GM11168 (cell line): ENCODE results near the gene GRK7.
"Not testable (repeated sequence)": the region's sequence is repeated elsewhere in the genome, so short reads cannot be mapped to it uniquely, and the experiment has no call there.

ENCODE experiments used
- in situ Hi-C: fragments of 300-500 bp; cut with MboI; formaldehyde crosslinking; loops from one replicate; pipeline ENCODE4 v1.12.0; 2022; ENCODE audit warnings: low sequenced_read_pairs; ENCODE audit not compliant: unreplicated experiment

GRK7 gene

DNA sequence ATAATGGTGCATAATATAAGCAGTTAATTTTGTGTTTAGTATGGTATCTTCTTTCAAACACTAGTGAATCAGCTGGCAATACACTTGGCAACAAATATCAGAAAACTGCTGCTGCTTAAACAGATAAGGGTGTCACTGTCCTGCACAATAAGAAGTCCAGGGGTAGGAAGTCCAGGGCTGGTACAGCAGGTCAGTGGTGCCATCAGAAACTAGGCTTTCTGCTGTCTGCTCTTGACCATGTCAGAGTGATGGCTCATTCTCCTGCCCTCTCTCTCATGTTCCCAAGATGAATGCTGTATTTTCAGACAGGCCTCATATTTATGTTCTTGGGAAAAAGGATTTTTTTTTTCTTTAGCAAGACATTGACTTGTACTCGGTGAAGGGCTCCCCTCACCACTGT lies 9.2 kb upstream of the GRK7 start:
- in situ Hi-C loops, result no loop called here

- in situ Hi-C loops, result not testable (repeated sequence)
Measured at GRCh38 chr3:141762552-141762951, 656 bp upstream of the GRK7 start.

DNA sequence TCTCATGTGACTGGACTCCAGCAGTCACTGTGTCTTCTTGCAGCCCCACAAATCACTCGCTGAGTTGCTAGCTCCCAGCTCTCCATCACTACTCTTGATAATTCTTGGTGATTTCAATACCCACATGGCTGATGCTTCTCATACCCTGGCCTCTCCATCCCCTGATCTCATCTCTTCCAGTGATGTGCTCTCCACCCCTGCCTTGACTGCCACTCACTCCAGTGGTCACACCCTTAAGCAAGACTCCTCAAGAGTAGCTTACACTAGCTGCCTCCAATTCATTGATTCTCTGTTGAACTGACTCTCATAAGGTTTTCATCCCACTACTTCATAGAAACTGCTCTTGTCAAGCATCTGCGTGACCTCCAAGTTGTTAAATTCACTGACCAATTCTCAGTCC lies 837 bp downstream of the GRK7 start:
- in situ Hi-C loops, result no loop called here

GRCh38 chr3:141764465-141764864 lies 1.3 kb downstream of the GRK7 start:
- in situ Hi-C loops, result no loop called here

- in situ Hi-C loops, result no loop called here
Measured at GRCh38 chr3:141764986-141765385, 1.8 kb downstream of the GRK7 start.

DNA sequence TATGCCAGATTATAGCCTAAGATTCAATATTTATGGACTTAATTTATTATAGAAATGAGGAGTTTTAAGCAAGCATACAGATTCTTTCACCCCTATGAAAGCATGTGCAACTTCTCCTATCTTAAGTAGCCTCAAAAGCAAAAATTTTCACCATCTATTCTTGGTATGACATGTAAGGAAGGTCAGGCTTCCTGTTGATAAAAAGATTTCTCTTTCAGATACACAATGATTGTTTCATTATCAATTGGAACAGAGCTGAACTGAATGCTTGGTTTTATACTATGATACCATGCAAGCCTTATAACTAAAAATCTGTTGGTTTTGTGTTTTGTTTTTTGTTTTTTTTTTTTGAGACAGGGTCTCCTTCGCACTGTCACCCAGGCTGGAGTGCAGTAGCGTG lies 3.9 kb downstream of the GRK7 start:
- in situ Hi-C loops, result no loop called here

DNA sequence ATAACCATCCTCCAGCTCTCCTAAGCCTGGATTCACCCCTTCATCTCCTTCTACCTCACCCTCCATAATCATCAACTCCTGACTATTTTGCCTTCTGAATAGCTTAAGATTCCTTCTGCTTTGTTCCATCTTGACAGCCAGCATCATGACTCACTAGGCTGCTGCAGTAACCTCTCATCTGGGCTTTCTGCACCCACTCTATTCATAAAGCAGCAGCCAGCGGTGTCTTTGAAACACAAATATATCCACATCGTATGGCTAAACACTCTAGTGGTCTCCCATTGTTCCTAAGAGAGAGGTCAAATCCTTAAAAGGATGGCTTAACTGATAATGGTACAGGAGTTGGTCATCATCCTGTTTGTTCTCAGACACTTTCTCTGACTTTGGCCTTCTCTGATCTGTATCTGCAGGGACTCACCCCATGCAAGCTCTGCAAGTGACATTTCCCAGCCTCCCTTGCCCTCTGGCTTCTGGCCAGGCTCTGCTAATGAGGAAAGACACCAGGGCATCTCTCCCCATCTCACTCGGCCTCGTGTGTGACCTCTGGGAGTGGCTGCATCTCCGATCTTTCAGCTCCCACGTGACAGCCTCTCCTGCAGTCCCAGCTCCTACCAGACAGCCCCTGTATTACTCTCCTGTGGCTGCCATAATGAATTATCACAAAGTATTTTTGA lies 6.2 kb downstream of the GRK7 start:
- in situ Hi-C loops, result no loop called here

- in situ Hi-C loops, result no loop called here
Measured at GRCh38 chr3:141773676-141774075, 10.5 kb downstream of the GRK7 start.

DNA sequence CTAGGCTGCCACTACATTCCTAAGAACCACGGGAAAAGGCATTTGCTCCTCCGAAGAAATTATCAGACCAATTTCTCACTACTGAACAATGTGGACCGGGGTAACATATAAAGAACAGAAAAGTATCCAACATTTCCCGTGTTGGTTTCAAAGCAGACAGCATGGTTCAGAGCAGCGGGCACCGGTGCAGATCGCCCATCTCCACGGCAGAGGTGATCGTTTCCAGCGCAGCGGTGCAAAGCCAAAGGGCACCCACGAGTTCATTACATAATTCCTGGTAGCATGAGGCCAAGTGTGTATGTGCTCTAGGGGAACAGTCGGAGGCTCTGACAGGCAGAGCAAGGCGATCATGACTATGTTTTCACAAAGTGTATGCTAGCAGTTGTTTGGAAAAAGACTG lies 13.2 kb downstream of the GRK7 start:
- in situ Hi-C loops, result no loop called here

GRCh38 chr3:141776885-141777284 lies 13.7 kb downstream of the GRK7 start:
- in situ Hi-C loops, result no loop called here

GRCh38 chr3:141777957-141778813 lies 15.0 kb downstream of the GRK7 start:
- in situ Hi-C loops, result no loop called here

- in situ Hi-C loops, result no loop called here
Measured at GRCh38 chr3:141779667-141780066, 16.5 kb downstream of the GRK7 start.

GRCh38 chr3:141782386-141782932 lies 19.3 kb downstream of the GRK7 start:
- in situ Hi-C loops, result no loop called here

DNA sequence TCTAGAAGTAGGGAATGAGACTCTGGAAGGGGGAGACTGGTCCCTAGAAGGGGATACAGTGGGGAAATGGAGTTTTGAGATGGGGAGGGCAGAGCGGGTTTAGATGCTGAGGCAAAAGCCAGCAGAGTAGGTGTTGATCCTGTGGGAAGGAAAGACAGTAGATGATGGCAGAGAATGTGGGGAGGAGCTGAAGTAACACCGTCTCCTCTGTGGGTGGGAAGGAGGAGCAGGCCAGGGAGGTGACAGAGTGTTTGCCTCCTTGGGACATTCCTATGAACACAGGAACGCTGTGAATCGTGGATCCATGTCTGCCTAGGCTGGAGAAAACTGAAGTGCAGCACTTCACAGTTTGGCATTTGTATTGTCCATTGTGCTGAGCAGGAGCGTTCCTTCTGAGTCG lies 20.4 kb downstream of the GRK7 start:
- in situ Hi-C loops, result no loop called here

DNA sequence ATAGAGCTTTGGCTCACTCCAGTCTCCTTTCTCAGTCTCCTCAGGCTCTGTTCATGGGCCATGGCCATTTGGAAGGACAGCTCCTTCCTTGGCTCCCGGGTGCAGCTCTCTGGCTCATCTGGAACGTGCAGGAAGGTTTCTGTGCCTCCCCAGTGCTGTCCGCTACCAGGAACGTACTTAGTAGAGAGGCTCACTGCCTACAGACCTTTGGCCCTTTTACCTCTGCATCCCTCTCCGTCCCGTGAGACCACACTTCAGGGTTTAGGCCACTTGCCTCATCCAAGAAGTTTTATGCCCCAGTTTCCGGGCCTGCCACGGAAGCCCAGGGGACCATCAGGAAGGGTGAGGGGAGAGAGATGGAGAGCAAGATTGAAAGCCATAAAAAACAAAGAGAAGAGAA lies 20.9 kb downstream of the GRK7 start:
- in situ Hi-C loops, result no loop called here

GRCh38 chr3:141784531-141784930 lies 21.3 kb downstream of the GRK7 start:
- in situ Hi-C loops, result no loop called here

GRCh38 chr3:141788149-141788548 lies 24.9 kb downstream of the GRK7 start:
- in situ Hi-C loops, result no loop called here

DNA sequence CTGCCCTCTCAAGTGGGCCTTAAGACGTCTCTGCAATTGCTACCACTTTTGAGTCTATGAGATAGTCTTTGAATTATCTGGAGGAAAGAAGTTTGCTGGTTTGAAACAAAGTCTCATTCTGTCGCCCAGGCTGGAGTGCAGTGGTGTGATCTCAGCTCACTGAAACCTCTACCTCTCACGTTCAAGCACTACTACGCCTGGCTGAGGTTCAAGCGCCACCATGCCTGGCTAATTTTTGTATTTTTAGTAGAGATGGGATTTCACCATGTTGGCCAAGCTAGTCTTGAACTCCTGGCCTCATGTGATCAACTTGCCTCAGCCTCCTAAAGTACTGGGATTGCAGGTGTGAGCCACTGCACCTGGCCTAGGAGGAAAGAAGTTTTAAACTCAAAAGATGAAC lies 25.5 kb downstream of the GRK7 start:
- in situ Hi-C loops, result not testable (repeated sequence)

DNA sequence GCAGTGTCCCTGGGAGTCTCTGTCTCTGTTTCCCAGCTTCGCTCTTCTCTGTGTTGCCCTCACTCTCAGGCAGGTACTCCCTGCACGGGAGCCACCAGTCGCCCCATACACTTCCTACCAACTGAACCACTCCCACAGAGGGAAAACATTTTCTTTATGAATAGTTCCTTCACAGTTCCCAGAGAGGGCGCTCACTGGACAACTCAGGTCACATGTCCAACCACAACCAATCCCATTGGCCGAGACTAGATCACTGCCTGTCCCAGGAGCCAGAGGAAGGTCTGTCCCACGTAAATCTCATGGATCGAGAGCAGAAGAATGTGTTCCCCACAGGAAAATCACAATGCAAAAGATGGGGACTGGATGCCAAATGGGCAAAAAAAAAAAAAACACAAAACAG lies 26.1 kb downstream of the GRK7 start:
- in situ Hi-C loops, result no loop called here

DNA sequence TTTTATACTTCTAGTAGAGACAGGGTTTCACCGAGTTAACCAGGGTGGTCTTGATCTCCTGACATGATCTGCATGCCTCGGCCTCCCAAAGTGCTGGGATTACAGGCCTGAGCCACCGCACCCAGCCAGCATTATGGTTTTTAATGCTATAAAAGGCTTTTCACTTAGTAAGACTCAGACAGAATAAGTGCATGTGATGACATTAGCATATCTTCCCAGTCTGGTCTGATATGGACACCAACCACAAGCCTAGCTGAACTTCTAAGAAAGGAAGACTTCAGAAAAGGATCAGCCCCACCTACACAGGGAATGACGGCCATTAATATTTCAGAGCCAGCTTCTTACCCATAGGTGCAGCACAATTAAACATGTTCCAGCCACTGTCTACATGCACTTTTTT lies 27.0 kb downstream of the GRK7 start:
- in situ Hi-C loops, result no loop called here

GRCh38 chr3:141792495-141792894 lies 29.3 kb downstream of the GRK7 start:
- in situ Hi-C loops, result no loop called here
